Central memory CD4-positive, alpha-beta T cell (primary cell): ENCODE measurements around the gene KHK.
A peak's percentile ranks its signal among the peaks of the same experiment; 100 is the strongest.

ENCODE experiments used
- DNase-seq: peaks from one replicate; pipeline ENCODE4 v3.0.0; 2022

The KHK gene

DNA sequence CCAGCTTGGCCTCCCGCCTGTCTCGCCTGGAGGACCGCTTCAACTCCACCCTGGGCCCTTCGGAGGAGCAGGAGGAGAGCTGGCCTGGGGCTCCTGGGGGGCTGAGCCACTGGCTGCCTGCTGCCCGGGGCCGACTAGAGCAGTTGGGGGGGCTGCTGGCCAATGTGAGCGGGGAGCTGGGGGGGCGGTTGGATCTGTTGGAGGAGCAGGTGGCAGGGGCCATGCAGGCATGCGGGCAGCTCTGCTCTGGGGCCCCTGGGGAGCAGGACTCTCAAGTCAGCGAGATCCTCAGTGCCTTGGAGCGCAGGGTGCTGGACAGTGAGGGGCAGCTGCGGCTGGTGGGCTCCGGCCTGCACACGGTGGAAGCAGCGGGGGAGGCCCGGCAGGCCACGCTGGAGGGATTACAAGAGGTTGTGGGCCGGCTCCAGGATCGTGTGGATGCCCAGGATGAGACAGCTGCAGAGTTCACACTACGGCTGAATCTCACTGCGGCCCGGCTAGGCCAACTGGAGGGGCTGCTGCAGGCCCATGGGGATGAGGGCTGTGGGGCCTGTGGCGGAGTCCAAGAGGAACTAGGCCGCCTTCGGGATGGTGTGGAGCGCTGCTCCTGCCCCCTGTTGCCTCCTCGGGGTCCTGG is 3.7 kb upstream of the KHK start:
- no peak for DNase-seq

DNA sequence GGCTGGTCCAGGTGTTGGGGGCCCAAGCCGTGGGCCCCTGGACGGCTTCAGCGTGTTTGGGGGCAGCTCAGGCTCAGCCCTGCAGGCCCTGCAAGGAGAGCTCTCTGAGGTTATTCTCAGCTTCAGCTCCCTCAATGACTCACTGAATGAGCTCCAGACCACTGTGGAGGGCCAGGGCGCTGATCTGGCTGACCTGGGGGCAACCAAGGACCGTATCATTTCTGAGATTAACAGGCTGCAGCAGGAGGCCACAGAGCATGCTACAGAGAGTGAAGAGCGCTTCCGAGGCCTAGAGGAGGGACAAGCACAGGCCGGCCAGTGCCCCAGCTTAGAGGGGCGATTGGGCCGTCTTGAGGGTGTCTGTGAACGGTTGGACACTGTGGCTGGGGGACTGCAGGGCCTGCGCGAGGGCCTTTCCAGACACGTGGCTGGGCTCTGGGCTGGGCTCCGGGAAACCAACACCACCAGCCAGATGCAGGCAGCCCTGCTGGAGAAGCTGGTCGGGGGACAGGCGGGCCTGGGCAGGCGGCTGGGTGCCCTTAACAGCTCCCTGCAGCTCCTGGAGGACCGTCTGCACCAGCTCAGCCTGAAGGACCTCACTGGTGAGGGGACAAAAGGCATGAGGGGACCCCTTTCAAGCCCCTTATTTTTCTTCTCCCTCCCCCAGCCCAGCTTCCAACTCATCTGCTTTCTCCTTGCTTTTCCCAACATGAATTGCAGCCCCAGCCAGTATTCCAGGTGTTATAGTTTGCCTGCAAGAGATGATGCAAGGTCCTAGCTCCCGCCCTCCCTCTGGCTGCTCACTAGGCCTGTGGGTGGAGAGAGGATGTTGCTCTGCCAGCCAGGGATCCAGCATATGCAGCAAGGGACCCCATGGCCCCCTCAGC is 2.9 kb upstream of the KHK start:
- no peak for DNase-seq

DNA sequence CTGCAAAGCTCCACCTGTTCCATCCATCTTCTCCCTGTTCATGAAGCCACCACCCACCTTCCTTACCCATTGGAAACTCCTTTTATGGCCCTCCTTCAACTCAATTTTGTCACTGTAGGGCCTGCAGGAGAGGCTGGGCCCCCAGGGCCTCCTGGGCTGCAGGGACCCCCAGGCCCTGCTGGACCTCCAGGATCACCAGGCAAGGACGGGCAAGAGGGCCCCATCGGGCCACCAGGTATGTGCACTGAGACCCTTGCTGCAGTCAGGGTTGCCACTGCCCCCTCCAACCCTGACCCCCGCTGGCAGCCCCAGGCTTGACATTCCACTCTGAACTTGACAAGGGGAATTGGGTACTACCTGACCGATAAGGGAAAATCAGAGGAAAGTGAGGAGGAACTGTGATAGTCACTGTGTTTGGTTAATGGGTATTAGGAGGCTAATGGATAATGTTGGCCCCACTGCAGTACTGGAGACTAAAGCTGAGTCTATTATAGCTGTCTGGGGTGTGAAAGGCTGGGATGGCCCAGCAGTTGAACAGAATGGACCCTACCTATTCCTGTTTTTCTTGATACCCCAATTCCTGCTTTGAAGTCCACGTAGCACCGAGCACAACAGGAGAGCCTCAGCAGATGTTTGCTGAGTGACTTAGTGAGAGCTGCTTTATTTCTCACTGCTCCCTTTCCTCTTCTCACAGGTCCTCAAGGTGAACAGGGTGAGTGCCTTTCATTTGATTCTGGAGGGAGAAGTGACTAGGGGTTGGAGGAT is 2.1 kb upstream of the KHK start:
- no peak for DNase-seq

DNA sequence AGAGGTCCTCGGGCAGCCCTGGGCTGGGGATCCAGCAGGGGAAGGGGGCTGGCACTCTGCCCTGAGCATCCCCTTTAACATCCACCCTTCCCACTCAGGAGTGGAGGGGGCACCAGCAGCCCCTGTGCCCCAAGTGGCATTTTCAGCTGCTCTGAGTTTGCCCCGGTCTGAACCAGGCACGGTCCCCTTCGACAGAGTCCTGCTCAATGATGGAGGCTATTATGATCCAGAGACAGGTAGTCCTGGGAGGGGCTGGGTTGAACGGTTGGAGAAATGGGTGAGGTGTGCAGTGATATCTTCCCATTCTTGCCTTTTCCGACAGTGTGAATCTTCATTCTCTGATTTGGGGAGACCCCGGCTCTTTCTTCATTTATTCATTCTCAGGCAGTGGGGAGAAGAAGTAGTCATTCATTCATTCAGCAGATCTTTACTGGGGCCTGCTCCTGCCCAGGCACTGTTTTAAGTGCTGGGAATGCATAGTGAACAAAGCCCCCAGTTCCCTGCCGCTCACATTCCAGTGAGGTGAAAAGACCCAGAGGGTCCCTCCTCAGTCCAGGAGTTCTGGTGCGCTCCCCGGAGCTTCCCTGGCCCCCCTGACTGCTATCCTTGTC is 1.4 kb upstream of the KHK start:
- no peak for DNase-seq

DNA sequence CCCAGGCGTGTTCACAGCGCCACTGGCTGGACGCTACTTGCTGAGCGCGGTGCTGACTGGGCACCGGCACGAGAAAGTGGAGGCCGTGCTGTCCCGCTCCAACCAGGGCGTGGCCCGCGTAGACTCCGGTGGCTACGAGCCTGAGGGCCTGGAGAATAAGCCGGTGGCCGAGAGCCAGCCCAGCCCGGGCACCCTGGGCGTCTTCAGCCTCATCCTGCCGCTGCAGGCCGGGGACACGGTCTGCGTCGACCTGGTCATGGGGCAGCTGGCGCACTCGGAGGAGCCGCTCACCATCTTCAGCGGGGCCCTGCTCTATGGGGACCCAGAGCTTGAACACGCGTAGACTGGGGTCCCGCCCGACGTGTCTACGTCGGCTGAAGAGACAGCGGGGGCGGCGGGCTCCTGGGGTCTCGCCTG is 891 bp upstream of the KHK start:
- no peak for DNase-seq

DNA sequence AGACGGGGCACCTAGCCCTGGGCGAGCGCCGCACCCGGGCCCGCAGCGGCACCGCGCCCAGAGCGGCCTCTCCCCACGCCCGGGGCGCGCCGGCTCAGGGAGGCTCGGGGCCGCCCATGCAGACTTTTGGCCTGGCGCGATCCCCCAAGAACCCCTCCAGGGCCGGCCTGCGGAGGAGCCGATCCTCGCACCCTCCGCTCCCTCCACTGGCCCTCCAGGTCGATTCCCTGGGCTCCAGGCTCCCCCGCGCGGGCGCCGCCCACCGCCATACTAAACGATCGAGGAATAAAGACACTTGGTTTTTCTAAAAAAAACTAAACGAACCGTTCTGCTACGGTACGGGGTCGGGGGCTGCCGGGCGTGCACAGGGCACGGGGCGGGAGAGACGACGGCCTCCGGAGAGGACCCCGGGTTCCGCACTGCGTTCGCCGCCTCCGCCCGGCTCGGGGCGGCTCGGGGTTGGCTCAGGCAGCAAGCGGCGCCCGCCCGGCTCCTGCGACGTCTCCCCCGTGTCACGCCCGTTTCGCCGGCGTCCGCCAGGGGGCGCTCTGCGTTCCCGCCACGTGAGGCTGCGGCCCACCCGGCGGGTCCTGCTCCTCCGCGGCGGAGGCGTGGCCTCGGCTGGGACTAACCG is 365 bp upstream of the KHK start:
- DNase-seq: peak; percentile 98

DNA sequence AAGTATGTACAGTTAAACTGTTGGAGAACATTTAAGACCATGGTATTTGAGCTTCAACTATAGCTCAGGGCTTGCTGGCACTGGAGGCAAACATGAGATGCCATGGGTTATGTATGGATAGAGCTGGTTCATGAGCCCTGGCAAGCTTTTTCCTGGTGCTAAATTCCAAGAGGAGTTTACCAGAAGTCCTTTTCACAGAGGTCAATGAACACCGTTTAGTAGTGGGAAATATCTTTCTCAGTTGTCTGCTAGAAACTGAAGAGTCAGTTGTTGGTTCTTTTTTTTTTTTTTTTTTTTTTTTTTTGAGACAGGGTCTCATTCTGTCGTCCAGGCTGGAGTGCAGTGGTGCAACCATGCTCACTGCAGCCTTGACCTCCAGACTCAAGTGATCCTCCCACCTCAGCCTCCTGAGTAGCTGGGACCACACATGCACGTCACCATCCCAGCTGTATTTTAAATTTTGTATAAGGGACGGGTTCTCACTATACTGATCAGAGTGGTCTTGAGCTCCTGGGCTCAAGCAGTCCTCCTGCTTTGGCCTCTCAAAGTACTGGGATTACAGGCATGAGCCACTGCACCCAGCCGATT is 1.3 kb downstream of the KHK start:
- no peak for DNase-seq

DNA sequence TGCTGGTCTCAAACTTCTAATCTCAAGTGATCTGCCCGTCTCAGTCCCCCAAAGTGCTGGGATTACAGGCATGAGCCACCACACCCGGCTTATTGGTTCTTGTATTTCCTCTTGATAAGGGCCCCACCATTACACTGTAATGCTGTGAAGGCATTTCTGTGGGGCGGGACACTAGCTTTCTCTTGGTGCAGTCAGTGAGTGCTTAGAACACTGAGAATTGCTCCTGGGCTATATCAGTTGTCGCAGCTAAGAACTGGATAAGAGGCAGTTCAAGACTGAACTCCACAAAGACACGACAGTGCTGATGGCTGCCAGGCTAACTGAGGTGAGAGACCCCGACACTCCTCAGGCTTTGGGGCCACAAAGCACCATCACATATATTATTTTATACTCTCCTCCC is 2.1 kb downstream of the KHK start:
- DNase-seq: no peak

DNA sequence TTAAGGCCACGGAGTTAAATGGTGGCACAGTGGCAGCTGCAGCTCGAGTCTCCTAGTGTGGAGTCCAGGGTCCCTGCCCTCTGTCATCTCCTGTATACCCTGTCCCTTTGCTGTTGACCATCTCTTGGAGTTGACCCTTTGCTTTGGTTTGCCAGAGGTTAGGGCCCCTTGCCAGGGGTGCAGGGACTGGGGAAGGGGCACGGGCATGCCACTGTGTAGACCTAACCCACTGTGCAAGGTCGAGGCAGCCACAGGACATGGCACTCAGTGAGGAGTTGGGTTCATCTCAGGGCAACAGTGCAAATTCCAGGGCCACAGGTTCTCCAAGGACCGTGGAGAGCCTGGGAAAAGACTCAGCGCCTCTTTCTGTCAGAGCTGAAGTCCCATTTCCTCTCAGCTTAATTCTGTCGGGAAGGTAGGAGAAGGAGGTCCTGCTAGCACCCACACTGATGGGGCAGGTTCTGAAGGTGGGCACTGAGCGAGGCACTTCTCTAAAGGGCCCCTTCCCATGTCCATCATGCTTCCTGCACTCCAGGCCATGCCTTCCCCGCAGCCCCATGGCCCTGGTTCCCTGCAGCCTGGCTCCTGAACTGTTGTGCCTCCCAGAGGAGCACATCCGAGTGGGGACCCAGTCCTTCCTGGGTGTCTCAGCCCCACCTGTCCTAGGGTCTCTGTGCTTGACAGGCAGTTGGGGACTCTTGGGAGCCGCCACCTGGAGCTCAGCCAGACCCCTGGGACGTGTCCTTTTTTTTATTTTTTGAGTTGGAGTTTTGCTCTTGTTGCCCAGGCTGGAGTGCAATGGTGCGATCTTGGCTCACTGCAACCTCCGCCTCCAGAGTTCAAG is 2.8 kb downstream of the KHK start:
- DNase-seq: no peak

DNA sequence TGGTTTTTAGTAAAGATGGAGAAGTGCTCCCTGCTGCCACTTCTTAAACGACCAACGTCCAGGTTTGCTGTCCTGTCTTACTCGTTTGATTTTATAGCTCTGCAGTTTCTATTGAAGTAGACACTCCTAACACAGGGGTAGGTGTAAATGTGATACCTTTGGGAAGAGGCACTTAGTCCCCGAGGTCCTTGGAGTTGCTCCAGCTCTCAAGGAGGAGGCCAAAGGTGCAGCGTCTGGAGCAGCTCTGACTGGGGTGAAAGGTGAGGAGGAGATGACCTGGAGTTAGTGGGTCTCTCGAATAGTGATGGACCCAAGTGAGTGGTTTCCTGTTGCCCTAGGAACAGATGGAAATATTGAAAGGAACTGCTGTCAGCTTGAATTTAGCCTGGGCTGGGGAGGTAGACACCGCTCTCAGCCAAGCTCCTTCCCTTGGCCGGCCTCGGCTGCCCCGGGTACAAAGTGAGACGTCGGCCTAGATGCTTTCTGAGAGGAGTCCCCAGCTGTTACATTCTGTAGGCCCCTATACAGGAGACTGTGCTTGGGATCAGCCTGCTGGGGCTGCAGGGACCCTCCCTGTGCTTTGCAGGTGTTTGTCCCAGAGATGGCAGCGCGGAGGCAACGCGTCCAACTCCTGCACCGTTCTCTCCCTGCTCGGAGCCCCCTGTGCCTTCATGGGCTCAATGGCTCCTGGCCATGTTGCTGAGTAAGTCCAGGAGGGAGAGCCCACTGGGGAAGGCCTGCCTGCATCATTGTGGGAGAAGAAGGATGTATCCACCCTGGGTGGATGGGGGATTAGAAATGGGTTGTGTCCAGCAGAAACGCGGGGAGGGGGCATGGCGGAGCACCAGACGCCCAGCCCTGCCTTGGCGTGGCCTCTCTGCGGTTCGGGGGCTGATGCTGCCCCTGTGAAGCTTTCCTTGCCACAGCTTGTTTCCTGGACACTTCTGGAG is 5.4 kb downstream of the KHK start:
- no peak for DNase-seq

DNA sequence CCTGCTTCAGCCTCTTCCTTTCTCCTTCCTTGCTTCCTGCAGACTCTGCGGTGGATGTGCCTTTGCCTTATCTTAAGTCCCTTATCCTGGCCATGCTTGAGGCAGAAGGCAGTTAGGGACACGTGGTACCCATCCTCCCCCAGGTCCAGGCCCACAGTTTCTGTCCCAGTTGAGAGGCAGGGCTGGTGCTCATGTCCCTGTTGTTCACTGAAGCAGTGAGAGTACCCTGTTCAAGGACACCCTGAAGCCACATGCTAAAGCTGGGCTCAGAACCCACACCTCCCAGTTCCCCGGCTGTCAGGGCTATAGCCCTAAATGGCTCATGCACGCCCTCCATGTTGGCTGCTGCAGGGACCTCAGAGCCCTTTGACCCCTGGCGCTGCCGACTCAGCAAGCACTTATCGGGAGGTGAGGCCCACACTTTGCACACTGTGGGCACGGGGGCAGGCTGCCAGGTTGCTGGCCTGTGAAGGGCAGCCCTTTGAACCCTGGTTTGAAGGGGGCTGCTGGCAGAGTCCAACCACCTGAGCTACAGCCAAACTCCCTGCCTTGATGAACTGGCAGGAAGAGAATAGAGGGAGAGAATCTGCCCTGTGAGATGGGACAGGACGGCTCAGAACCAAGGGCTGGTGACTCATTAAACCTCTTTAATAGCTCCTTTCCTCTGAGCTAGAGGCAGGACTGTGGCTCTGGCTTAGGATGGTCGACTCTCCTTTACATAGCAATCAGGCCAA is 6.3 kb downstream of the KHK start:
- DNase-seq: no peak

DNA sequence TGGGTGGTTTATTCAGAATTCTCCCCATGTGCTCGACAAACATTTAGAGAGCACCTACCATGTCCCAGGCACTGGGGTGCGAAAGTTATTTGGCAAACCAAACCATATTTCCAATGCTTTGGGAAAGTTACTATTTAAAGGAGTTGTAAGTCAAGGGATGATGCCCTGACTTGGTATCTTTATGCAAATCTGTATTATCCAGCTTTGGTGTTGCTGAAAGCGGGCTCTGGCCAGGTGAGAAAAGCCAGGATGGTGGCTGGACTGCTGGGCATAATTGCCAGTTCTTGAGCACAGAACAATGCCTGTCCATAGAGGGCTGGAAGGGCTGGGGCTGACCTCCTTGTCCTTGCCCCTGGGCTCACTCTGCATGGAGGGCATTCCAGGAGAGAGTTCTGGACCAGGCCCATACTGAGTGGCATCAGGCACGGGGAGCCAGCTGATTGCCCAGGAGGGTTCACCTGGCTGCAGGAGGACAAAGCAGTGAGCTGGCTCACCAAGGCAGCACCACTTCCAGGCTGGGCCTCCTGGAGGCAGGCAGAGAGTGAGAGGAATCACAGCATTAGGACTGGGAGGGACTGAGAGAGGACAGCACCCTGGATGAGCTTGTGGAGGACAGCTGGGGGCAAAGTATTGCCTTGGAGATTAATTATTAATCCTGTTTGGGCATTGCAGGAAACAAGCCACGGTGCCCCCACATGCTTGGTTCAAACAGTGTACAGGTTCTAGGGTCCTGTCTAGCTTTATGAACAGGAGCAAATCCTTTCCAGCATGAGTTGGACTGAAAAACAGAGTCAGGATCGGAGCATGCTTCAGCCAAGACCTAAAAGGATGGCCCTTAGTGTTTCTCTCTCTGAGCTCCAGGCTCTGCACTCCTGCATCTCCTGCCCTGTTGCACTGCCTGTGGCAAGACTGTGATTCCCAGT is 7.1 kb downstream of the KHK start:
- DNase-seq: no peak

DNA sequence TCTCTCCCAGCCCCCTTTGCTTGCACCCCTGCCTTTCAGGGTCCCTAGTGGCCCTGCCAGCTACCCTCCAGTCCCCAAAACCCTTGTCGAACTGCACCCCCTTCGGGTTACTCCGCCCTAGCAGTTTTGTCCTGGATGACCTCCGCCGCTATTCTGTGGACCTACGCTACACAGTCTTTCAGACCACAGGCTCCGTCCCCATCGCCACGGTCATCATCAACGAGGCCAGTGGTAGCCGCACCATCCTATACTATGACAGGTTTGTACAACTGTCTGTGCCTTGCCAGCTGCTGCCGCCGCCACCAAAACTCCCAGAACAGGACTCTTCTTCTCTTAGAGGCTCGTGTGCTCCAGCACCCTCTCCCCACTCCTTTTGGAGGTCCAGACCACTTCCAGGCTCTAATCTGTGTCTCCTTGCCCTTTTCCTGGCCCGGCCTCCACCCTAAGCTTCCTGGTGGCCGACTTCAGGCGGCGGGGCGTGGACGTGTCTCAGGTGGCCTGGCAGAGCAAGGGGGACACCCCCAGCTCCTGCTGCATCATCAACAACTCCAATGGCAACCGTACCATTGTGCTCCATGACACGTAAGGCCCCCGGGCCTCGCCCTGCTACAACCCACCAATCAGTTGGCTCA is 7.9 kb downstream of the KHK start:
- no peak for DNase-seq

DNA sequence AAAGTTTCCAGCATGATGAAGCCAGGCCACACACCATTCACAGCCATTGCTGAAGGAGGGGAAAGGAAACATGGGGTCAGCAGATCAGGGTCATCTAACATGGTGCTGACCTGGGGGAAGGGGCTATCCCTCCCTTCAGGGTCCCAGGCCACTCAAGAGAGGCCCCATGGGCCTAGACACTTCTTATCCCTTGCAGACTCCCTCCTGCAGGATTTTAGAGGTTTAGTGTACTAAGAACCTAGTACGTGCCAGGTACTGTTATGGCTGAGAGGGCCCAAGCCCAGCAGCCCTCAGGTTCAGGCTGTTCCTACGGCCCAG is 8.8 kb downstream of the KHK start:
- DNase-seq: no peak

DNA sequence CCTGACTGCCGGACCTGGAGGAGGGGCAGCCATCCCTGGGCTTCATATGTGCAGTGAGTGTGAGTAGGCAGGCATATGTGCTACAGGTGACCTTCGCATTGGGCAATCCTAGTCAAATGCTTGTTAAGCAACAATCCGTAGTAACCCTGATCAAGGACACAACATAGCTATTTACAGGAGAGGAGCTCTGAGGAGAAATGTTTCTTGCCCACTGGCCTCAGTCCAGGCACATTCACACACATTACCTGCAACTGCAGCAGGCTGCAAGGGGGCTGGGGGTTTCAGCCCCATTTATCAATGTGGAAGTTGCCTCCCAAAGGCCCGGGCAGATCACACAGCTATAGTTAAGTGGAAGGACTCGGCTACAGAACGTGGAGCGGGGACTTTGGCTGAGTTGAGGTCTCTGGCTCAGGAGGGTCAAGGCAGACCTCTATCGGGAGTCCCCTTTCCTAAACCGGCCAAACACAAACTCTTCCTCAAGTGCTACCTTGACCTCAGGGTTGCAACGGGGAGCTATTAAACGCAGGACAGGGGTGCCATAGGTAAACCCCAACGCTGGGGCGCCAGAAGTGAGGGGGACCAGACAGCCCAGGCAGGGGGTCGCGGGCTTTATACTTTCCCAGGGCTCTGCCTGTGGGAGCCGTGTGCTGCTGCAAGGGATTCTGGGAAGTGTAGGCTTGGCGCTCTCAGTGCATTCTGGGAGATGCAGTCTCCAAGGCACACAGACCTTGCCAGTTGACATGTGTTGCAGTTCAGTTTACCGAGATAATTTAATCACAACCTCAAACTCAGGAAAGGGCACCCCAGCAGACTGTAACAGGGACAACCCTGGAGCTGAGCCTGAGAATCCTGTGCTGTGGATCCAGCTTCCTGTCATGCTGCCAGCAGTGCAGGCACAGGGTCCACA is 9.4 kb downstream of the KHK start:
- peak; percentile 26 for DNase-seq

DNA sequence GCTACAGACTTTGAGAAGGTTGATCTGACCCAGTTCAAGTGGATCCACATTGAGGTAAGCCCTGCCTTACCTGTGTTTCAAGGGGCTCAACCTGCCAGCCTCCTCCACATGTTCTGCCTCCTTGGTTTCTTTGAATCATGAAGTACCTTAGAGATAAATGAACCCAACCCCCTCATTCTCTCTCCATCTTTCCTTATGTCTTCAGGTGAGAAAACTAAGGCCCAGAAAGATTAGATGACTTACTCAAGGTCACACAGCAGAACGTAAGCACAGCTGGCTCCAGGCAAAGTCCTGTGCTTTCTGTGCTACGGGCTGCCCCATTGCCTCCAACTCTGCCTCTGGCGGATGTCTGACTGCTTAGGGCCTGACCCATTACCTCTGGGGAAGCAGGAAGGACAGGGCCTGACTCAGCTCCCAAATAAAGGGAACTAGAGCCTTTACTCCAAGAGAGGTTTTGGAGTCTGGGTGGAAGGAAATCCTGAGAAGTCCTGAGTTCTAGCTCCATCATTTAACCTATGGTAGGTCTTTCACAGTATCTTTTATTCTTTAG is 10.3 kb downstream of the KHK start:
- DNase-seq: no peak

DNA sequence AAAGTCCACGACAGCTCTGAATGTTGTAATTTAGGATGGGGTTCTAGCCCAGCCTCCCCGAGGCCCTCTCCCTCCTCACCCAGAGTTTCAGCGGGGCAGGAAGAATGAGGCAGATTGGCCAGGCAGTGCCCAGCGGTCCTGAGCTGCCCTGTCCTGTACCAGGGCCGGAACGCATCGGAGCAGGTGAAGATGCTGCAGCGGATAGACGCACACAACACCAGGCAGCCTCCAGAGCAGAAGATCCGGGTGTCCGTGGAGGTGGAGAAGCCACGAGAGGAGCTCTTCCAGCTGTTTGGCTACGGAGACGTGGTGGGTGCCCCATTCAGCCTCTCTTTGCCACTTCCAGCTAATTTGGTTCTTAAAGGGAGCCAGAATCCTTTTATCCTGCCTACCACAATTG is 10.8 kb downstream of the KHK start:
- no peak for DNase-seq
